ENCODE measurements around the gene ZNF670.
"Not testable (repeated sequence)": the region's sequence is repeated elsewhere in the genome, so short reads cannot be mapped to it uniquely, and the experiment has no call there.

ZNF670 gene

GRCh38 chr1:247047260-247047659 is 31.4 kb downstream of the ZNF670 start:
- Histone ChIP-seq H3K4me3 (ENCODE audit: insufficient read depth, low read length, poor library complexity, severe bottlenecking) (no peak overlapping the region), H3K9me2 (replicated peaks; ENCODE audit: insufficient read depth, low read length) (no peaks in the 10 kb centered on the region), H2AFZ (ENCODE audit: low read depth, low read length, severe bottlenecking) (no peak overlapping the region), H3K9ac (ENCODE audit: low read length) (no peak overlapping the region), H3K27me3 (ENCODE audit: low read length) (no peaks in the 10 kb centered on the region), H3K79me2 (ENCODE audit: insufficient read depth, low read length) (peaks cover 38% of the 10 kb centered on the region), H3K36me3 (ENCODE audit: low read length) (0 out of 2 replicates have a peak, but pooled peaks cover 6% of the 10 kb centered on the region), H3K4me2 (ENCODE audit: low read depth, low read length, poor library complexity, severe bottlenecking) (no peak overlapping the region), H3K9me3 (ENCODE audit: insufficient read depth, low read length) (peaks cover 71% of the 10 kb centered on the region), H3F3A (ENCODE audit: insufficient read depth) (no peaks in the 10 kb centered on the region), H4K20me1 (ENCODE audit: low read depth, low read length) (no peaks in the 10 kb centered on the region), H3K27ac (ENCODE audit: low read depth, low read length) (no peak overlapping the region)
- TF ChIP-seq EZH2phosphoT487 (conservative IDR thresholded peaks at IDR 0.05; ENCODE audit: low read length) (no peak), CTCF (IDR thresholded peaks at IDR 0.05; ENCODE audit: insufficient read depth, low read length, poor library complexity, severe bottlenecking) (no peak)

DNA sequence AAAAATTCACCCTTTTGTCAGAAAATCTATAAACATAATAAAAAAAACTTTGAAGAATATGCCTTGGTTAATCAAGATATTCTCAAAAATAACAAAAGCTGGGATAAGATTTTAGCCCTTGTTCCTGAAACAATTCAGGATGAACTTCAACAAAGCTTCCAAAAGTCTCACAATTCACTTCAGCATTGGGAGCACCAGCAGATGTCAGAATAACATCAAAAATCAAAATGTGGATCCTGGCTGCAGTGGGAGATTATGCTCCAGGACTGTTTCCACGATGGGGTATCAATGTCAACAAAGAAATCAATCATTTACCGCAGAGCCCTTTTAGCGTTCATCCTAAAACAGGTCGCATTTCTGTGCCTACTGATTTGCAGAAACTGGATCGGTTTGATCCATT is 35.2 kb downstream of the ZNF670 start:
- no peak overlapping the region for H3K4me2 ChIP-seq (ENCODE audit: low read depth, low read length, poor library complexity, severe bottlenecking)
- peaks cover 52% of the 10 kb centered on the region for H3K79me2 ChIP-seq (ENCODE audit: insufficient read depth, low read length)
- TF ChIP-seq CTCF (IDR thresholded peaks at IDR 0.05; ENCODE audit: insufficient read depth, low read length, poor library complexity, severe bottlenecking) (no peak), EZH2phosphoT487 (conservative IDR thresholded peaks at IDR 0.05; ENCODE audit: low read length) (no peak)
- no peaks in the 10 kb centered on the region for H3K27me3 ChIP-seq (ENCODE audit: low read length)
- H3F3A ChIP-seq (ENCODE audit: insufficient read depth), result no peaks in the 10 kb centered on the region
- peaks cover 33% of the 10 kb centered on the region for H3K36me3 ChIP-seq (ENCODE audit: low read length)
- H3K27ac ChIP-seq (ENCODE audit: low read depth, low read length), result no peak overlapping the region
- peaks cover 78% of the 10 kb centered on the region for H3K9me3 ChIP-seq (ENCODE audit: insufficient read depth, low read length)
- no peaks in the 10 kb centered on the region for H4K20me1 ChIP-seq (ENCODE audit: low read depth, low read length)
- H3K9ac ChIP-seq (ENCODE audit: low read length), result no peak overlapping the region
- no peak overlapping the region for H3K4me3 ChIP-seq (ENCODE audit: insufficient read depth, low read length, poor library complexity, severe bottlenecking)
- H3K9me2 ChIP-seq (replicated peaks; ENCODE audit: insufficient read depth, low read length), result no peaks in the 10 kb centered on the region
- H2AFZ ChIP-seq (ENCODE audit: low read depth, low read length, severe bottlenecking), result no peak overlapping the region

DNA sequence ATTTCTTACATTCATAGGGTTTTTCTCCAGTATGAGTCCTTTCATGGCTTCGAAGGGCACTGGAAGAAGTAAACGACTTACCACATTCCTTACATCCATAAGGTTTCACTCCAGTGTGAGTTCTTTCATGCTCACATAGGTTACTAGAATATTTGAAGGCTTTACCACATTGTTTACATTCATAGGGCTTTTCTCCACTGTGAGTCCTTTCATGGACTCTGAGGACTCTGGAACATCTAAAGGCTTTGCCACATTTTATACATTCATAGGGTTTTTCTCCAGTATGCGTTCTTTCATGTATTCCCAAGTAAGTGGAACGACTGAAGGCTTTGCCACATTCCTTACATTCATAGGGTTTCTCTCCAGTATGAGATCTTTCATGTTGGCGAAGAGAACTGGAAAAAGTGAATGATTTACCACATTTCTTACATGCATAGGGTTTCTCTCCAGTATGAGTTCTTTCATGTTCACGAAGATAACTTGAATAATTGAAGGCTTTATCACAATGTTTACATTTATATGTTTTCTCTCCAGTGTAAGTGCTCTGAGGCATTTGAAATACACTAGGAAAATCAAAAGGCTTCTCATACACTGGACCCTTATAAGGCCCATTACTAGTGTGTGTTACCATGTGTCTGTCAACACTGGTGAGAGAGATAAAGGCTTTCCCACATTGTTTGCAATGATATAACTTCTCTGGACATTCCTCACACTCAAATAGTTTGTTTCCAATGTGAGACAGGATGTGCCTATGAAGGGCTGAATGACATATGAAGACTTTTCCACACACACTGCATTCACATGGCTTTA is 40.9 kb downstream of the ZNF670 start:
- H3K9me3 ChIP-seq (ENCODE audit: insufficient read depth, low read length), result peaks cover 57% of the 10 kb centered on the region

DNA sequence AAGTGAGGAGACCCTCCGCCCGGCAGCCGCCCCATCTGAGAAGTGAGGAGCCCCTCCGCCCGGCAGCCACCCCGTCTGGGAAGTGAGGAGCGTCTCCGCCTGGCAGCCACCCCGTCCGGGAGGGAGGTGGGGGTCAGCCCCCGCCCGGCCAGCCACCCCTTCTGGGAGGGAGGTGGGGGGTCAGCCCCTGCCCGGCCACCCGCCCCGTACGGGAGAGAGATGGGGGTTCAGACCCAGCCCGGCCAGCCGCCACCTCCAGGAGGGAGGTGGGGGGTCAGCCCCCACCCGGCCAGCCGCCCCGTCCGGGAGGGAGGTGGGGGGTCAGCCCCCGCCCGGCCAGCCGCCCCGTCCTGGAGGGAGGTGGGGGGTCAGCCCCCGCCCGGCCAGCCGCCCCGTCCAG is 46.3 kb downstream of the ZNF670 start:
- not testable (repeated sequence) for H3K9ac ChIP-seq (ENCODE audit: low read length); H3K27ac ChIP-seq (ENCODE audit: low read depth, low read length); H3K79me2 ChIP-seq (ENCODE audit: insufficient read depth, low read length); H2AFZ ChIP-seq (ENCODE audit: low read depth, low read length, severe bottlenecking); H3K4me2 ChIP-seq (ENCODE audit: low read depth, low read length, poor library complexity, severe bottlenecking); H3K27me3 ChIP-seq (ENCODE audit: low read length); H3F3A ChIP-seq (ENCODE audit: insufficient read depth); H3K4me3 ChIP-seq (ENCODE audit: insufficient read depth, low read length, poor library complexity, severe bottlenecking); H3K9me2 ChIP-seq (replicated peaks; ENCODE audit: insufficient read depth, low read length); H4K20me1 ChIP-seq (ENCODE audit: low read depth, low read length)
- peaks cover 32% of the 10 kb centered on the region for H3K9me3 ChIP-seq (ENCODE audit: insufficient read depth, low read length)
- peaks cover 18% of the 10 kb centered on the region for H3K36me3 ChIP-seq (ENCODE audit: low read length)

More for the DNA sequence above, 40.9 kb downstream of the ZNF670 start:
- no peak overlapping the region for H3K4me2 ChIP-seq (ENCODE audit: low read depth, low read length, poor library complexity, severe bottlenecking)
- TF ChIP-seq EZH2phosphoT487 (conservative IDR thresholded peaks at IDR 0.05; ENCODE audit: low read length) (no peak), CTCF (IDR thresholded peaks at IDR 0.05; ENCODE audit: insufficient read depth, low read length, poor library complexity, severe bottlenecking) (no peak)
- H2AFZ ChIP-seq (ENCODE audit: low read depth, low read length, severe bottlenecking), result no peak overlapping the region
- peaks cover 18% of the 10 kb centered on the region; the same call in 1 of the 2 replicates for H3K79me2 ChIP-seq (ENCODE audit: insufficient read depth, low read length)
- H3F3A ChIP-seq (ENCODE audit: insufficient read depth), result no peaks in the 10 kb centered on the region
- H3K9me2 ChIP-seq (replicated peaks; ENCODE audit: insufficient read depth, low read length), result no peaks in the 10 kb centered on the region
- no peak overlapping the region for H3K9ac ChIP-seq (ENCODE audit: low read length)
- H3K36me3 ChIP-seq (ENCODE audit: low read length), result peaks cover 56% of the 10 kb centered on the region
- H3K27ac ChIP-seq (ENCODE audit: low read depth, low read length), result no peak overlapping the region
- H3K27me3 ChIP-seq (ENCODE audit: low read length), result no peaks in the 10 kb centered on the region
- H3K4me3 ChIP-seq (ENCODE audit: insufficient read depth, low read length, poor library complexity, severe bottlenecking), result no peak overlapping the region
- no peaks in the 10 kb centered on the region for H4K20me1 ChIP-seq (ENCODE audit: low read depth, low read length)

Data from SU-DHL-6 (cell line).